GM18507 (cell line): ENCODE data around the gene TNFSF4.

Experiments used
- DNase-seq: peaks from one replicate; pipeline ENCODE4 v3.0.0; 2011; ENCODE audit warnings: low read depth; ENCODE audit not compliant: insufficient read length; ENCODE audit errors: extremely low spot score
- FAIRE-seq: peaks from 2 replicates; lab custom pipeline; 2011; peaks lifted over from hg19 to GRCh38; lab: Jason Lieb, UNC

Gene TNFSF4

DNA sequence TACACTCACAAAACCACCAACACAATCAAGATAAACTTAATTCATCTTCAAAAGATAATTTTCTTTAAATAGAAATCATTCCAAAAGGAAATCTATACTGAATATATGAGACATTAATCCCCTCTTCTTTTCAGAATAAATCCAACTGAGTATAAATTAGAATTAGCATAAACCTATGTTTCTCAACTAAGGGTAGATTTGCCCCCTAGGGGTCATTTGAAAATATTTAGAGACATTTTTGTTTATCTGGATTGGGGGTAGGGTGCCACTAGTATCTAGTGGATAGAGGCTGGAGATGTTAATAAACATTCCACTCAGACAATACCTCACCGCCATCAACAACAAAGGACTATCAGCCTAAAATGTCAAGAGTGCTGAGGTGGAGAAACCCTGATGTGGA lies 6.5 kb upstream of the TNFSF4 start:
- FAIRE-seq (no peak), DNase-seq (no peak)

DNA sequence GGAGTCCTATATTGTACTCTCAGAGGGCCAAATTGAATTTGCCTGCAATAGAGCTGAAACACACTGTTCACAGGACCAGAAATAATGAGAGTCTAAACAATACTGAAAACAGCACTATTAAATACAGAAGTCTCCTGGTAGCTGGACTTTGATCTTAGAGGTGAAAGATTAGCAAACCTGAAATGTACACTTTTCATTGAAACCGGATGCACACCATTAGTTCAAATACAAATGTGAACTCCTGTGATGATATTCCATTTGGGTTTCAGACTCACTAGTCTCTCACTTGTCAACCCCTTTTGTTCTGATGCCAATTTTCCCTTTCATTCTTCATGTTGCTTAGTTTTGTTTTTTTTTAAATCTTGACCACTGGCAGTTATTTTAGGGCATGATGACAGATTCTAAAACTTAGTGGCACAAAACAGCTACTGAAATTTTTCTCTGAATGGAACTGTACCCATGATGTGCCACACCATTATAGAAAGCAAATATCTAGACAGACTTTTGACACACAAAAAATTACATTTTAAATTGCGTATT lies 5.9 kb upstream of the TNFSF4 start:
- FAIRE-seq, result peak; percentile 80

GRCh38 chr1:173210716-173211231 lies 3.6 kb upstream of the TNFSF4 start:
- FAIRE-seq (no peak), DNase-seq (no peak)

More for the DNA sequence above, 5.9 kb upstream of the TNFSF4 start:
- DNase-seq, result peak; percentile 25

DNA sequence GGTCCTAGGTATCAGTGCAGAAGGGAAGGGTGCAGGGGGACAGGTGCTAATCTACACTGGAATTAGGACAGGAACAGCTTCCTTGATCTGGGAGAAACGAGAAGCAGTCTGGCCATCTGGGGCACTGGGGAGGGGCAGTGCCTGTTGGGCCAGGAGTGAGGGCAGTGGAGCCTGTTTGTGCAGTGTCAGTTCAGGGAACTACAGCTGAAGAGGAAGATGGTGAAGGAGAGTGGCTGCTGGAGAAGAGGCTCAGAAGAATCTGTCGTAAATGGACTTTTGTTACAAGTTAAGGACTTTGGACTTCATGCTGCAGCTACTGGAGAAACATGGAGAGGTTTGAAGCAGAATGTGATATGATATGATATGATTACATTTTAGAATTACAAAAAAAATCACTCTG lies 3.2 kb upstream of the TNFSF4 start:
- FAIRE-seq (no peak), DNase-seq (no peak)

DNA sequence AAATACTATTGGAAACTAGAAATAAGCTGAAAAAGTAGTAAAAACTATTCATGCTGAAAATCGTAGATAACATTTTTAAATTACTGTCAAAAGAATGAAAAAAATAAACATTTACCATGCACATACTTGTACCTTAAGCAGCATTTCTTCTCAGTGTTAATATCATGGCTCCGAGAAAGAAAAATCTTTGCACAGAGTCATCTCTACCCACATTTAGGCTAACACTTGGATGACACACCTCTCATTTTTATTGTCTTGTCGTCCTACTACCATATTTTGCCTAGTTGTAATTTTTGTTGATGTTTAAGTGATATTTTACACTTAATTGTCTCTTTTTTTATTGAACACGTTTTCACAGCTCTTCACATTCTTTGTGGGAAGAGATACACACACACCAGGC lies 1.7 kb upstream of the TNFSF4 start:
- DNase-seq (no peak), FAIRE-seq (no peak)

DNA sequence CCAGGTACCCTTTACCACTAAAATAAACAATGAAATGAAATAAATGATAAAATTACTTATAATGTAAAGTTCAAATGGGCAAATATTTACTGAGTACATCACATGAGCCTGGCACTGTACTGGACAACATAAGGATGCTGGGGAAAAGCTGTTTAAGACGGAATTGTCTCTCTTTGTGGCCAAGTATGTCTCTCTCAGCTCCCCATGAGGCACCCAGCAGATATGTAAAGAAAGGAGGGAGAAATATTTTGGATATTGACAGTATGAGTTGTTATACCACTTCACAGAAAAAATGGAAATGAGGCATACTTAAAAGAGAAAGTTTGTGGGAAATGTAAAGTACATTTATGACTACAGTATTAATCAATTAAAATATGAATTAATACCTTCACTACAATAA lies 1.0 kb upstream of the TNFSF4 start:
- DNase-seq (no peak), FAIRE-seq (no peak)

GRCh38 chr1:173205146-173206051 lies 1.7 kb downstream of the TNFSF4 start:
- peak; percentile 51 for FAIRE-seq
- DNase-seq, result no peak

- no peak for DNase-seq
- no peak for FAIRE-seq
Observed at GRCh38 chr1:173204693-173205092, 2.4 kb downstream of the TNFSF4 start.

- no peak for DNase-seq
- FAIRE-seq, result peak; percentile 24
Observed at GRCh38 chr1:173202424-173203145, 4.5 kb downstream of the TNFSF4 start.

DNA sequence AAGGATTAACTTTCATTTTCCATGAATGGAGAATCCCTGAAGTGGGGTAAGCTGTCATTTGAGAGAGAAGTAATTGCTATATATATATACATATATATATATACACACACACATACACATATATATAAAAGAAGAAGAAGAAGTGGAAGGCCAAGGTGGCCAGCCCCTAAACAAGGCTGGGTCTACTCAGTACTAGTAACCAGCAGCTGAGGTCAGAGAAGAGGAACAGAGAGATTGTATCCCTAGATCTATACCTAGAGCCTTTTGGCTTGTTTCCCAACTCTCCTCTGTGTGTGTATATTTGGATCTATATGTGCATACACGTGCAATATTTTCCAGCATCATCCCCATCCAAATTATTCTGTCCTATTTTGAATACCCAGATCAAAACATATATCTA lies 5.2 kb downstream of the TNFSF4 start:
- DNase-seq, result no peak
- no peak for FAIRE-seq

- DNase-seq (no peak), FAIRE-seq (peak; percentile 47)
Observed at GRCh38 chr1:173195596-173196088, 11.5 kb downstream of the TNFSF4 start.

DNA sequence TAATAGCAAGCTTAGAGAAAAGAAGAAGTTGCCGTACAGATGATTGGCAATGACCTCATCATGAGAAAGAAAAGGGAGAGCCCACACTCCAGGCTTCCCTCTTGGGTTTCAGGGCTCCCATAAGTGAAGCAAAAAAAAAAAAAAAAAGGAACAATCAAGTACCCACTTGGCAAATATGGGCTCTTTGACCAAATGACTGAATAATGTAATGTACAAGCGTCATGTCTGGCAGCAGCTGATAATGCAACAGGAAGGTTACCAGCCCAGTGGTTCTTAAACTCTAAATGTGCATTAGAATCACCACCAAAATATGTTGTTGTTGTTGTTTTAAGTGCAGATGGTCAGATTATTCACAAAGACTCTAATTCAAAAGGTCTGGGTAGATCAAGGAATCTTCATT lies 13.5 kb downstream of the TNFSF4 start:
- no peak for FAIRE-seq
- DNase-seq, result no peak

DNA sequence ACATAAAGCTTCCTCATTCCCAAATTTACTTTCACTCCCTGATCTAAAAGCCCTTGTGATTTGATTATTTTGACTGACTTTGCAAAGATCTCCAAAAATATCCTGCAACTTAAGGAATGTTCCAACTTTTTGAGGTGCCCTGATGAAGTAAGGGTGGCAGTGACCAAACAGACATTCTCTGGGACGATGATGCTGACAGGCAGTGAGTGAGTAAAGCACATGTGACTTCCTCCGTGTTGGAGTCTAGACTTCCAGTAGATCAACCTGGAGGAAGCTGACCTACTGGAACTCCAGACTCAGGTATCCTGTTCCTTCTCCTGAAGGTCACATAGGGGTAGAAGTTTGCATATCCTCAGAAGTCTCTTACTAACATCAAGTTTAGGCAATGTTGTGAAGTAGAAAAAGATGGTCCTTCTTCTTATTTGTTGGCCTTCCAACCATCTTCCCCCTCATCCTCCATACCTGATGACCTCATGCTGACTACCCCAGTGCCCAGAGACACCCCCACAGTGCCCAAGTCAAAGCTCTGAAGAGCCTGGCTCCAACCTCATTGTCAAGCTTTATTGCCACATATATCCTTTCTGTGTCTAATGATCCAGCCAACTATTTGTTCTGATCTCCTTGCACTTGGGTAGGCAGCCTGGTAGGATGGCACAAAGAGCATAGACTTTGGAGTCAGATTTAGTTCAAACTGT lies 16.0 kb downstream of the TNFSF4 start:
- FAIRE-seq, result no peak
- DNase-seq, result no peak

DNA sequence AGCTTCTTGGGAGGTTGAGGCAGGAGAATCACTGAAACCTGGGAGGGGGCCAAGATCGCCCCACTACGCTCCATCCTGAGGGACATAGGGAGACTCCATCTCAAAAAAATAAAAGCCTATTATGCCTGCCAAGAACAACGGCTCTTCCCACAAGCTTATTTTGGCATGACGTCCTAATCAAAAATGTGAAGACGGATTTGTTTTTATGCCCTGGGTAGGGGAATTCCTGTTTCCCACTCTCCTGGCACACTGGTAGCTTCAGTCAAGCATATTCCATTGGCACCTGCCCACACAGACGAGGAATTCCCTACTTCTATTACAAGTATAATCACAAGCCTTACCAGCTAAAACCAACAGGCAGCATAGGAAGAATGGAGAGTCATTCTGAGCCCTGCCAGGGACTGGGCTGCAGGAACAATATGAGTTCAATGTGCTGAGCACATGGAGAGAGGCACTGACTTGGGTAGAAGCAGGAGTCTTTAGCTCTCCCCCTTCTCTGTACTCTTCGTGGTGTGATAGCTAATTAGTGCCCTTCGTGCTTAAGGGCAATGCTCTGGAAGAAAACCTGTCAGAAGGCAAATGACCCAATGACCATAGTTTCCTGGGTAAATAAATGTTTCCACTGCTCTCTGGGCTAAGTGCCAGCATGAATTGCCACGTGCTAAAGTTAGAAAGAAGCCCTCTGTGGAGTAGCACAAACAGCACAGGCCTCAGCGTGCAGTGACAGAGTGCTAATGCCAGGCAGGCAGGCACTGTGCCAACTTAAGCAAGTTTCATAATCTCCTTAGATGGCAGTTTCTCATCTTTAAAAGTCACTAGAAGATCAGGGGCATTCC lies 16.8 kb downstream of the TNFSF4 start:
- FAIRE-seq (no peak), DNase-seq (no peak)

DNA sequence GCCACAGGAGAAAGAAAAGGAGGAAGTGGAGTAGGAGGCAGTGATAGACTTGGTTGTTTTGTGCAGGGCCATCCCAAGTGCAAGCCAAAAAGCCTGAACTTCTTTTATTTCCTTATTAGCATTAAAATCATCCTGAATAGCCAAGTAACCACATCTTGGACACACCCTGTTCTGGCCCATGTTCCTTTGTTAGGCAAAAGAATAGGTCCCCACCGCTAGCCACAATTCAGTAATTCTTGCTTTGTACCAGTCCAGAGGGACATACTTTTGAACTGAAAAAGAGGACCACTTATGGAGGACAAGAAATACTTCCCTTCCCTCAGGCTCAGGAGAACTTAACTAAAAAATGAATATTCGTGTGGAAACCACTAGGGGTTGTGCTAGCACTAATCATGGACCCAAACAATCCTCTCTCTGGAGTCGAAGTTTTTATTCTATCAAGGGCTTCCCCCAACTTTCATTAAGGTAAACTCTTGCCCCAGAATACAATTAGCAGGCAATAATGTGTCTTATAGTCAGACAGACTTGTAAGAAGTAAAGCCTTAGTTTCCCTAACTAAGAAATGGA lies 19.4 kb downstream of the TNFSF4 start:
- FAIRE-seq (no peak), DNase-seq (no peak)

GRCh38 chr1:173181791-173182190 lies 25.3 kb downstream of the TNFSF4 start:
- DNase-seq (no peak), FAIRE-seq (no peak)

DNA sequence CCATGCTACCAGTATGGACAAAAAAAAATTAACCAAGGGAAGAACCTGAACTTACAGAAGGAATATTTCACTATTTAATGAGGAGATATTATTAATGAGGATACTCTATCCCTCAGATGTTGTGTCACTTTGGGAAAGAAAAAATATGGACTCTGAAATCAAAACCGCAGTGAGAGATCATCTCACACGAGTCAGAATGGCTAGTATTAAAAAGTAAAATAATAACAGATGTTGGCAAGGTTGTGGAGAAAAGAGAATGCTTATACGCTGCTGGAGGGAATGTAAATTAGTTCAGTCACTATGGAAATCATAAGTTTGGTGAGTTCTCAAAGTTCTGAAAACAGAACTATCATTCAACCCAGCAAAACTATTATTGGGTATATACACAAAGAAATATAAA lies 30.9 kb downstream of the TNFSF4 start:
- DNase-seq, result no peak
- no peak for FAIRE-seq

- FAIRE-seq (no peak), DNase-seq (no peak)
Observed at GRCh38 chr1:173175514-173176145, 31.5 kb downstream of the TNFSF4 start.
